ENCODE data around the gene TEX11.
"Not testable (repeated sequence)": the region's sequence is repeated elsewhere in the genome, so short reads cannot be mapped to it uniquely, and the experiment has no call there.

The TEX11 gene

DNA sequence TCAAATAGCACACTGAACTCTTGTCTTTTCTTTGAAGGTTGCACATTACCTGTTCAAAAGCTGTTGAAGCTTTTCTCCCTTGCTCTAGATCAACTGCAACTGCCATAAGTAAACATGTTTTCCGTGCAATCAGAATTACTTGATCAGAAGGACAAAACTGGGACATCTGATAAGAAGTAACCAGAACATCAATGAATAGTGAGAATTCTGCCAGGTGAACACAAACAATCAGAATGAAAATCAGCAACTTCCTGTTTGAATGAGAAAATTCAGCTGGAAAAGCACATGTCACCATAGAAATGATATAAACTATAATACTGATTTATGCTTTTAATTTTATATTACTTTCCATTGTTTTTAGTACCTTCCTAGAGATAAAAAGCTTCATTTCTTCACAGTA lies 303.2 kb downstream of the TEX11 start:
- no peak for DNase-seq (ENCODE audit: extremely low read depth in 1 of 2, low read depth in 1 of 2)

DNA sequence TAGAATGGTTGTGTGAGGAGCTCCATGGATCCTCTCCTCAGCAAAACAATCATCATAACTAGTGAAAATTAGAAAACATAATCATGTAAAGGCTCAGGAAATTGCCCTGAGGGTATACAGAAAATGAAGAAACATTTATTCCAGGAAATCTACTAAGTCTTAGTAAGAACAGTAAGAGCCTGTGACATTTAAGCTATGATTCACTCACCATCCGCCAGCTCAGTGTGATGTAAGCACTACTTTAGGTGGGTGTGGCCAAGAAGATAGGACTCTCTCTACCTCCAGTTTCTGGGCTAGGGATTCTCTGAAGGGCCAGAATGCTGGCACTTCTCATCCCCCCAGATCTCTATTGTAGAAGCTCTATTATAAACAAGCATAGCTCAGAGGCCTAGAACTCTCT lies 316.4 kb downstream of the TEX11 start:
- DNase-seq (ENCODE audit: extremely low read depth in 1 of 2, low read depth in 1 of 2), result peak in 1 of 2 donors; percentile 34

DNA sequence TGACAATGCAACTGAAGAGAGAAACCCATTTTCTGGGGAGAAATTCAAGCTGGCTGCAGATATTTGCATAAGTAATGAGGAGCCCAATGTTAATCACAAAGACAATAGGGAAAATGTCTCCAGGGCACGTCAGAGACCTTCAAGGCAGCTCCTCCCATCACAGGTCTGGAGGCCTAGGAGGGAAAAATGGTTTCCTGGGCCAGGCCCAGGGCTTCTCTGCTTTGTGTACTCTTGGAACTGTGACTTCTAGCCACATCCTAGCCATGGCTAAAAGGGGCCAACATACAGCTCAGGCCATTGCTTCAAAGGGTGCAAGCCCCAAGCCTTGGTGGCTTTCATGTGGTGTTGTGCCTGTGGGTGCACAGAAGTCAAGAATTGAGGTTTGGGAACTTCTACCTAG lies 321.4 kb downstream of the TEX11 start:
- DNase-seq (ENCODE audit: extremely low read depth in 1 of 2, low read depth in 1 of 2), result not testable (repeated sequence)

DNA sequence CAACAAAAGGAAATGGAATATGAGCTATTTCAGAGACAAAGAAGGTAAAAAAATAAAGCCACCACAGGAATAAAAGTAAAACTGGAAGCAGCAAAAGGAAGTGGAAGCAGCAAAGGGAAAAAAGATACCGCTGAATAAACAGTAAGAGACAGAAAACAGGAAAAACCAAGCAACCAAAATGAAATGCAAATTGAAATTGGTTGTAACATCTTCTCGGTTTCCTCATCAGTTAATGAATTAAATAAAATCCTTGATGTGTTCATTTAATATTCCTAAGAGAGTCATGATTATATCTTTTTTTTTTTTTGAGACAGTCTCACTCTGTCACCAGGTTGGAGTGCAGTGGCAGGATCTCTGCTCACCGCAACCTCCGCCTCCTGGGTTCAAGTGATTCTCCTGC lies 331.1 kb downstream of the TEX11 start:
- DNase-seq (ENCODE audit: extremely low read depth in 1 of 2, low read depth in 1 of 2), result no peak

DNA sequence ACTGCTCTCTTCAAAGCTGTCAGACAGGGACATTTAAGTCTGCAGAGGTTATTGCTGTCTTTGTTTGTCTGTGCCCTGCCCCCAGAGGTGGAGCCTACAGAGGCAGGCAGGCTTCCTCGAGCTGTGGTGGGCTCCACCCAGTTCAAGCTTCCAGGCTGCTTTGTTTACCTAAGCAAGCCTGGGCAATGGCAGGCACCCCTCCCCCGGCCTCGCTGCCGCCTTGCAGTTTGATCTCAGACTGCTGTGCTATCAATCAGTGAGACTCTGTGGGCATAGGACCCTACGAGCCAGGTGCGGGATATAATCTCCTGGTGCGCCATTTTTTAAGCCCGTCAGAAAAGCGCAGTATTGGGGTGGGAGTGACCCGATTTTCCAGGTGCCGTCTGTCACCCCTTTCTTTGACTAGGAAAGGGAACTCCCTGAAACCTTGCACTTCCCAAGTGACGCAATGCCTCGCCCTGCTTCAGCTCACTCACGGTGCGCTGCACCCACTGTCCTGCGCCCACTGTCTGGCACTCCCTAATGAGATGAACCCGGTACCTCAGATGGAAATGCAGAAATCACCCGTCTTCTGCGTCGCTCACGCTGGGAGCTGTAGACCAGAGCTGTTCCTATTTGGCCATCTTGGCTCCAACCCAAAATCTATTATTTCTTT lies 338.5 kb downstream of the TEX11 start:
- not testable (repeated sequence) for DNase-seq (ENCODE audit: extremely low read depth in 1 of 2, low read depth in 1 of 2)

DNA sequence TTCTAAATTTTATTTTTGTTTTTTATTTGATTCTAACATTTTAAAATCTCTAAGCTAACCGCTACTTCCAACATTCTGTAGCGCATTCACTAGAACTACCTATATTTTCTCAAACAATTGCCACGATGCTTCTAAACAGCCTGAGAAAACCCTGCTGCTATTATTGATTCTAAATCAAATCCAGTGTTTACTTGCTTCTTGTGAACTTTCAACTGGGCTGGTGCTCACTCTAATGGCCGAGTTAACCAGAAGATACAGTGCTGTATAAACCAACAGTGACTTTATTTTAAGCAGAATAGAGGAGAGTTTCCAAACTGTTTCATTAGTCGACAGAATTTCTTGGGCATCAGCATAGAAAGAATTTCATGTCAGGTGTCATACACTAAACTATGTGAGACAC lies 353.6 kb downstream of the TEX11 start:
- no peak for DNase-seq (ENCODE audit: extremely low read depth in 1 of 2, low read depth in 1 of 2)

DNA sequence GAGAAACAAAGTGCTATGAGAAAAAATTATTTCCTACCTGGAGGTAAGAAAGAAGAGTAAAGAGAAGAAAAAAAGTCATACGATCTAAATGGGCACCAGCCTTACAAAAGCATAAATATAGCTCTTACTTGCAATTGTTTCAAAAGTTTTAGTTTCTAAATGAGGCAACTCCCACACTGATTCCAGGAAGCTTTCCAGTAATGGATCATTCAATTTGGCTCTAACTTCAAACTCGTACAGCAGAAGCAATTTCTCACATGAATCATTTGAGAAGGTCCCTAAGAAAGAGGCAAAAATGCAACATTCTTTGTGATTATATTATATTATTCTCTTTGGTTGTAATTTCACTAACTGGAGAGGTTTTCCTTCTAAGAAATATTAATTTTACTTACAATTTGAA lies 354.0 kb downstream of the TEX11 start:
- DNase-seq (ENCODE audit: extremely low read depth in 1 of 2, low read depth in 1 of 2), result no peak

DNA sequence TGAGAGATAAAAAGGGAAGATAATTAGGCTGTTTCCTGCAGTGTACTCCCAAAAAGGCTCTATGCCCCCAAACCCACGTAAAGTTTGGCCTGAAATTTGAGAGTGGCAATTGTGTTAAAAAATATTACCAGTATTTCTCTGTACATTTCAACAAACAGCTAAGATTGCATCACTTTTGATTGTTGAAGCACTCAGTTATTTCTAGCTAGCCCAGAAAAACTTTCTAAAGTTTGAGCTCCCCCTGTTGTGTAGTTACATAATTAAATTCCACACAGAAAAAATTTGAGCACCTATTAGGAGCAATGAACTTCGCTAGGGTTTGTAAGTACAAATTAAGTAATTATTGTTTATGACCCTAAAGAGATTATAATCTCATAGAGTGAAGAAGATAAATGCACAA lies 354.4 kb downstream of the TEX11 start:
- no peak for DNase-seq (ENCODE audit: extremely low read depth in 1 of 2, low read depth in 1 of 2)

DNA sequence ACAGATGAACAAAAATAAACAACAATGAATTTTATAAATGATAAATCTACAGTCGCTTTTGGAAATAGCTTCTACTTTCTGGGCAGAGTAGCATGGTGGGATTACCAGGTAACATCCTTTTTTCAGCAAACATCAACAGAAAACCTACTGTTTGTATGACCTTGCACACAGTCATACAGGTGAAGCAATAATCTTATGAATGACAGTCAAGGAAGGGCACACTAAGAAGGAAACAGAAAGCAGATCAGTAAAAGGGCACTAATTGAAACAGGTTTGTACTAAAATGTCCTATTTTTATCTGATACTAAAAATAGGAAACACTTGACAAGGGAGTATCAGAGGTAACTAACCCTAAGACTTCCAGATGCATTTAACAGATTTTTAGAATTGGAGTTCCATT lies 355.0 kb downstream of the TEX11 start:
- no peak for DNase-seq (ENCODE audit: extremely low read depth in 1 of 2, low read depth in 1 of 2)

DNA sequence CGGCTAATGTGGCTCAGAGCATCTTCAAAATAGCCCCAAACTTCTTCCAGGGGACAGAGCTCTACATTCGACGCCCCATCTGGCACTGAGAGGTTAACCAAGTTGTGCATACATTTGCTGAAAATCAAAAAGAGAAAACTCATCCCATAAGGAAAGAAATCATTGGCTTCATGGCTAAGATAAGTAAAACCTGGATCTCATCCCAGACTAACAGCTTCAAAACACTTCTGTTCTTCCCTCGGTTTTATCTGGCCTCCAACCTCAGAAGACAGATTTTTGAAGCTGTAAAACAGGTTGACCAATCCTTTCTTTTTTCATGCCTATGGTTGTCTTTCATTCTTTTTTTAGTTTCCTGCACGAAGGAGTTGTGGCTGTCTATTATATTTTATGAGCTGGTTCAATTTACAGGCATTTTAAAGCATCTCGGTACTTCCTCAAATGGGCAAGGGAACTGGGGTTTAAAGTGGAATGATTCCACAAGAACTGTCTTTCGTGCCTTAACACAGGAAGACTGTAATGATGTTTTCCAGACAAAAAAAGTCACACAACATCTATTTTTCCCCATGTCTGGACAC lies 356.3 kb downstream of the TEX11 start:
- no peak for DNase-seq (ENCODE audit: extremely low read depth in 1 of 2, low read depth in 1 of 2)

DNA sequence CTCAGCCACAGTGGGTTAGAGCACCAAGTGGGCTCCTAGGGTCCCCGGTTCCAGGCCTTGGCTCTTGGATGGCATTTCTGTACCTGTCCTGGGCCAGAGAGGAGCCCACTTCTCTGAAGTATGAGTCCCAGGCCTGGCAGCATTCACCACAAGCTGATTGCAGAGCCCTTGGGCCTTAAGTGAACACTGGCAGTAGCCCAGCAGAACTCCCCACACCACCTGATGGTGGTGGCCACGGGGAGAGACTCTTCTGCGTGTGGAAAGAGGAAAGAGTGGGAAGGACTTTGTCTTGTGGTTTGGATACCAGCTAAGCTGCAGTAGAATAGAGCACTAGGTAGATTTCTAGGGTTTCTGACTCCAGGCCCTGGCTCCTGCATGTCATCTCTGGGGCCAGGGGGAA lies 359.1 kb downstream of the TEX11 start:
- no peak for DNase-seq (ENCODE audit: extremely low read depth in 1 of 2, low read depth in 1 of 2)

DNA sequence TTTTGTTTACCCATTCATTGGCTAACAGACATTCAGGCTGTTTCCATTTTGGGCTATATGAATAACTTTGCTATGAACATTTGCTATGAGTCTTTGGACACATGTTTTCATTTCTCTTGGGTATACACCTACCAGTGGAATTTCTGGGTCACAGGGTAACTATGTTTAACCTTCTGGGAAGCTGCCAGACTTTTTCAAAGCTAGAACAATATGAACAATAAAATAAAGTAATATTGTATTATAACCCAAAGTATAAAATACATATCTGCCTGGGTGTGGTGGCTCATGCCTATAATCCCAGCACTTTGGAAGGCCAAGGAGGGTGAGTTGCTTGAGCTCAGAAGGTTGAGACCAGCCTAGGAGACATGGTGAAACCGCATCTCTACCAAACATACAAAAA lies 373.3 kb downstream of the TEX11 start:
- no peak for DNase-seq (ENCODE audit: extremely low read depth in 1 of 2, low read depth in 1 of 2)

DNA sequence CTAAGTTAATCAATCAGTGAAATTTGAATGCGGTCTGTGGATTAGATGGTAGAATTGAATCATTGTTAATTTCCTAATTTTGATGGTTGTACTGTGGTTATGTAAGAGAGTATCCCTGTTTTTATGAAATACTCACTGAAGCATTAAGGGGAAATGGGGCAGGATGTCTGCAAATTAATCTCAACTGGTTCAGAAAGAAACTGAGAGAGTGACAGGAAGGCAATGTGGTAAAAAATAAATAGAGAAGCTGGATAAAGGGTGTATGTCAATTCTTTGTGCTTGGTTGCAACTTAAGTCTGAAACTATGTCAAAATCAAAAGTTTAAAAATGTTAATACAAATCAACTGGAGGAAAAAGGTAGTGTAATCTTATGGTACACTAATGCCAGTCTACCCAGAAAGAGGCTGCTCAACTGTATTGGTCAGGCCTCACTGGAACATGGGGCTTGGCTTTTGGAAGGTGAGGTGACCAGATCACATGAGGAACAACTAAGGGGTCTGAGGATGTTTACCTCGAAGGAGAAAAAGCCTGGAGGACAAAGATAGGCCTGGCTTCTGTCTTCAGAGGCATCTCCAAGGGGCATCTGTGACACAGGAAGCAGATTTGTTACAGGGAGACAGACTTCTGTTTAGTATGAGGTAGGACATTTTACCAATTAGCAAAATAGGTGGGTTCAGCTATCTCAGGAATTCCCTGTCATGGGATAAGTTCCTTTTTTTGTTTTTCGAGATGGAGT lies 380.7 kb downstream of the TEX11 start:
- no peak for DNase-seq (ENCODE audit: extremely low read depth in 1 of 2, low read depth in 1 of 2)

DNA sequence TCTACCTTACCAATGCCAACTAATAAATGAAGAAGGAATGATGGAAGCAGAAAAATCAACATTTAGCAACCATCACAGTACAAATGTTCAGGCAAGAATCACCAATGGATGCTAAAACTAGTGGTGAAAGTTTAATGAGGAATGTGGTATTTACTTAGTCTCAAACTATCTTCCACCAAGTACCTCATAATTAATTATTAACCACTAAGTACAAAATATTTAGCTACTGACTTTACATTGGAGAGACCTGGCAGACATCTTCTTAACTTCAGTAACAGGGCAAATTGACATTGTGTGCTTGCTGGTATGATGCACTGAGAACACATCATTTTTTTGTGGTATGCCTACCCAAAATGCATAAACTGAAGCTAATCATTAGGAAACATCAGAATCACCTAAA lies 381.5 kb downstream of the TEX11 start:
- no peak for DNase-seq (ENCODE audit: extremely low read depth in 1 of 2, low read depth in 1 of 2)

DNA sequence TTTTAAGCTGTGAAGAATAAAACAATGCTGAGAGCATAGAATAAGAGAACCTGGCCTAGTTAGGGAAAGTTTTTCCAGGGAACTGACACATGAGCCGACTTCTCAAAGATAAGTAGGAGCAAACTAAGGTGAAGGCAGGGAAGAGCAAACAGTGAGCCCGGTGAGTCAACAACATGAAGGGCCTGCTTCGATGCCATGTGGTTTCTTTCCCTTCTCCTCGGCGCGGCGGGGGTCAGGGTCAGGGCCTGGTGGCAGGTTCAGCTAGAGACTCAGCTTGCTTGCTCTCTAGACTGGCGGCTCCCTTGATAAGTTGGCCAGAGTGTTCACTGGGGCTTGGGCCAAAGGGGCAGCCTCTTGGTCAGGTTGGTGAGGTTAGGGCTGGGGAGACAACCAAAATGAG lies 382.8 kb downstream of the TEX11 start:
- no peak for DNase-seq (ENCODE audit: extremely low read depth in 1 of 2, low read depth in 1 of 2)

DNA sequence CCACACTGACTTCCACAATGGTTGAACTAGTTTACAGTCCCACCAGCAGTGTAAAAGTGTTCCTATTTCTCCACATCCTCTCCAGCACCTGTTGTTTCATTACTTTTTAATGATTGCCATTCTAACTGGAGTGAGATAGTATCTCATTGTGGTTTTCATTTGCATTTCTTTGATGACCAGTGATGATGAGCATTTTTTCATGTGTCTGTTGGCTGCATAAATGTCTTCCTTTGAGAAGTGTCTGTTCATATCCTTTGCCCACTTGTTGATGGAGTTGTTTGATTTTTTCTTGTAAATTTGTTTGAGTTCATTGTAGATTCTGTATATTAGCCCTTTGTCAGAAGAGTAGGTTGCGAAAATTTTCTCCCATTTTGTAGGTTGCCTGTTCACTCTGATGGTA lies 392.8 kb downstream of the TEX11 start:
- not testable (repeated sequence) for DNase-seq (ENCODE audit: extremely low read depth in 1 of 2, low read depth in 1 of 2)

DNA sequence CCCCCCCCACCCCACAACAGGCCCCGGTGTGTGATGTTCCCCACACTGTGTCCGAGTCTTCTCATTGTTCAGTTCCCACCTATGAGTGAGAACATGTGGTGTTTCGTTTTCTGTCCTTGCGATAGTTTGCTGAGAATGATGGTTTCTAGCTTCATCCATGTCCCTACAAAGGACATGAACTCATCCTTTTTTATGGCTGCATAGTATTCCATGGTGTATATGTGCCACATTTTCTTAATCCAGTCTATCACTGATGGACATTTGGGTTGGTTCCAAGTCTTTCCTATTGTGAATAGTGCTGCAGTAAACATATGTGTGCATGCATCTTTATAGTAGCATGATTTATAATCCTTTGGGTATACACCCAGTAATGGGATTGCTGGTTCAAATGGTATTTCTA lies 393.2 kb downstream of the TEX11 start:
- not testable (repeated sequence) for DNase-seq (ENCODE audit: extremely low read depth in 1 of 2, low read depth in 1 of 2)

DNA sequence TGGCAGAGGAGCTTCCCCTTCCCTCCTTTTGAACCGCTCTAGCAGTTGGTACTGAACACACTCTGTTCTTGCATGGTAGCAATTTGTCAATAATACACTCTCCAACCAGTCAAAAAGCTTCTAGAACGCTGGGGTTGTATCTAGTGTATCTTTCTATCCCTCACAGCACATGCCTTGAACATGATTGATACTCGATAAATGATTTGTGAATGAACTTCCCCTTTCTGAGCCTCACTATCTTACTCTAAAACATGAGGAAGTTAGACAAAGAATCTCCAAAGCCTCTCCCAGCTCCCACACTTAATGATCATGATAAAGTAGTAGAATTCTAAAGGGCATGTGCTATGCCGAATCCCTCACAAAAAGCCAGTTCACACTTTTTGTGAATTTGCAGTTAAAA lies 399.4 kb downstream of the TEX11 start:
- DNase-seq (ENCODE audit: extremely low read depth in 1 of 2, low read depth in 1 of 2), result no peak

DNA sequence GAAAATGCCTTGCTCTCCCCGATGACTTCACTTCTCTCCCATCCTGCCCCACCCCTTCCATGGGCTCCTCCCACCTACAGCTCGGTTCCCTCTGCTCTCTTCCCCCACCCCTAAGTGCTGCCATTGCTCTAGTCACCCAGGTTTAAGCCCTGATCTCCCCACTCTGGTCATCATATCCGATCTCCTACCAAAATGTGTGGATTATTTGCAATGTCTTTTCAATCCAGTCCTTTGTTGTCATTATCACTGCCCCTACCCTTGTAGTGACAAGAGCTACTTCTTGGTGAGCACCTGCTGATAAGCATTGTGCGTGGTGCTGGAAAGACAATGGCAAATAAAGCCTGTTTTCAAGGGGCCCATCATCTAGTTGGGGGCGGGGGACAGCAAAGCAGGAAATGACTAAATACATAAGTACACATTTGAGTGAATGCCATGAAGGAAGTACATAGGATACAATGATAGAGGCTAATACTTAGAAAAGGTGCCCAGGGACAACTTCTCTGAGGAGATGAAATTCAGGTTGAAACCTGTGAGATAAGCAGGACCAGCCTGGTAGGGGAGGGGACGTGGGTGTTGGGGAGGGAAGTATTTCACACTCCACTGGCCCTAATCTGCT lies 400.1 kb downstream of the TEX11 start:
- DNase-seq (ENCODE audit: extremely low read depth in 1 of 2, low read depth in 1 of 2), result no peak

DNA sequence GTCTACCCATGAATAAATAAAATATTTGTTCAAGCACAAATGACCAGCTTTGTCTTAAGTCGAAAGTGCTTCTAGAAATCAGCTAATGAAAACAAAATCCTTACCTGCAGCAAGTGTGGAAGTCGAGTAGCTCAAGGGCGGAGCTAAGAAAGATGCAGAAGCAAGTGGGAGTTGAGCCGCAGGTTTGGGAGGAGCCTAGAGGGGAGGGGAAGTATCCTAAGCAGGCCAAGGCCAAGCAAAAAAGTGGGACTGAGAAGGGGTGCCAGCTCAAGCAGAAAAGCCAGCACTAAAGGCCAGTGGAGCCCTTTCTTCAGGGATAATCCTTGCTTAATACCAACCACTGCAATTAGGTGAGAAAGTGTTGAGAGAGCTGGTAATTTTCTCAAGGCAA lies 403.1 kb downstream of the TEX11 start:
- DNase-seq (ENCODE audit: extremely low read depth in 1 of 2, low read depth in 1 of 2), result no peak

DNA sequence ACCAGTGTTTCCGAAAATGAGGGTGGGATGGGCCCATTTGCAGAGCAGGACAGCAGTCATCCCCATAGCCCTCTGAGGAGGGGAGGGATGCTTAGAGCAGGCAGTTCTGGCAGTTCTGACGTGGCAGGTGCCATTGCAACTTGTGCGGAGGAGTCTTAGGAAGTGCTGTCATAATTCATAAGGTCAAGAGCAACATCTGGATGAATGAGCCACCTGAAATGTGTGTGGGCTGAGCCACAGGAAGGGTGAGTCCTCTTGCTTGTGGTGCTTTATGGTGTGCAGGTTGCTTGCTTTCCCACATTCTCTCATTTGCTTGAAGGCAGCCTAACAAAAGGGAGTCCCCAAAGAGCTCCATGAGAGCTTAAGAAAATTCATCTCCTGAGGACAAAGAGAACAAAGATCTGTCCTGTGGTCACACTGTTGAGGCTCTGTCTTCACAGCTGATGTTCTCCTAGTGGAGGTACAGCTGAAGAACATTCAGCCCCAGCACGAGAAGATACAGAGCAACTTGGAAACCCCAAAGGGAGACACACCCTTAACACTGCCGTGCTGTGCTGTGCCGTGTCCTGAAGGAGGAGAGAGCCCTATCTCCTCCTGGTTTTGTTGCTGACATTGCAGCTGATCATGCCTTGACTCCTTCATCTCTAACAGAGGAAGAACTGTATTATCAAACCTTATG lies 403.6 kb downstream of the TEX11 start:
- peak; percentile 22 to 34 for DNase-seq (ENCODE audit: extremely low read depth in 1 of 2, low read depth in 1 of 2)

Measured in stimulated activated CD8-positive, alpha-beta memory T cell treated with anti-CD3 and anti-CD28 coated beads, Interleukin-7, amount 100 ng/mL, for 48 hours (primary cell).